Mesodermal cell (in vitro differentiated cells): ENCODE measurements around the gene ARID1A.

Source experiments
- H3K27ac ChIP-seq: 2 replicates; pipeline ENCODE4 v1.7.0; 2013; ENCODE audit warnings: mild to moderate bottlenecking, low read depth, low read length, moderate library complexity; ENCODE audit not compliant: severe bottlenecking
- H3K36me3 ChIP-seq: 2 replicates; pipeline ENCODE4 v1.7.1; 2013; ENCODE audit warnings: mild to moderate bottlenecking, low read length, moderate library complexity; ENCODE audit not compliant: control insufficient read depth, insufficient read depth
- H3K4me1 ChIP-seq: one replicate; pipeline ENCODE4 v1.7.1; 2013; ENCODE audit warnings: mild to moderate bottlenecking, low read length; ENCODE audit not compliant: insufficient read depth, control insufficient read depth, poor library complexity, severe bottlenecking
- H3K4me3 ChIP-seq: 2 replicates; pipeline ENCODE4 v1.7.0; 2013; ENCODE audit warnings: low read length, control low read depth, mild to moderate bottlenecking; ENCODE audit not compliant: insufficient read depth, poor library complexity, severe bottlenecking; ENCODE audit errors: extremely low read depth
- H3K9me3 ChIP-seq: 2 replicates; pipeline ENCODE4 v1.7.1; 2013; ENCODE audit warnings: mild to moderate bottlenecking, low read length, moderate library complexity; ENCODE audit not compliant: control insufficient read depth
- WGBS, 2 experiments: methylation state at CpG; one replicate each; pipeline ENCODE4 v1.1.5; 2013; ENCODE audit warnings: missing lambda C conversion rate in 2 of 2; ENCODE audit not compliant: insufficient coverage in 2 of 2; 5-methylcytosine and 5-hydroxymethylcytosine counted together

Gene ARID1A

GRCh38 chr1:26692211-26692792 lies 3.5 kb upstream of the ARID1A start:
- peaks cover 25% of the 10 kb centered on the region for H3K4me1 ChIP-seq
- H3K9me3 ChIP-seq, result no peaks in the 10 kb centered on the region
- H3K27ac ChIP-seq, result peak overlapping the region; percentile 99
- 1% methylated on average over 26 to 30 of the region's 30 CpGs for WGBS, 2 experiments
- H3K4me3 ChIP-seq, result peak overlapping the region; percentile 51
- H3K36me3 ChIP-seq, result no peaks in the 10 kb centered on the region

DNA sequence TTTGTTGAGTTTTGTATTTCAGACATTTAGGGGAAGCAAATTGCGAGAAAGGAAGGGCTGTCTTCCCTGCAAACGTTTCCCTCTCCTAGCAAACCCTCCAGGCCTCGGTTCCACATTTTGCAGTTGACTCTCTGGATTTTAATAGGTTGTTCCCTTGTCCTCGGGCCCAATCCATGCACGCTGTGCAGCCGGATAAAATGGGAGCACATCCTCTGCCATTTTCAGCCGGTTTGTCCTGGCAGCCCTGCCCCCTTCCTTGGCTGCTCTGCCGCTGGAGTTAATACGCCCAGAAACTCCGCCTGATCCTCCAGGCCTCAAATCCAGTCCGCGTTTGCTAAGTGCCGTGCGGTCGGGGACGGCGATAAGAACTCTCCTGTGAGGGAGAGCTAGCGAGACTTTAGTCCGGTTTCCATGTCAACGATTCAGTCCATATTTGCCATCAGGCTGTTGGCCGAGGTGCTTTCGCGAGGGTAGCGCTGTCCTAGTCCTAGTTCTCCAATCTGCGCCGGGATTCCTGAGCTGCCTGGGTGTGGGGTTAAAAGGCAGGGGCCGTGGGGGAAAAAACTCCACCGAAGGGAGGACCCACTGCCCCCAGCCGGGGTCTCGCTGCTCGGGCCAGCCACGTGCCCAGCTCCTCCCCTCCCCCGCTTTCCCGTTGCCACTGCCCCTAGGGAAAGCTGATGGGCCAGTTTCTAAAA lies 2.9 kb upstream of the ARID1A start:
- H3K27ac ChIP-seq, result peak overlapping the region; percentile 99
- no peaks in the 10 kb centered on the region for H3K9me3 ChIP-seq
- no peaks in the 10 kb centered on the region for H3K36me3 ChIP-seq
- 0% methylated on average over 23 to 28 of the region's 34 CpGs for WGBS, 2 experiments
- H3K4me3 ChIP-seq, result peak overlapping the region; percentile 51
- peaks cover 20% of the 10 kb centered on the region for H3K4me1 ChIP-seq

DNA sequence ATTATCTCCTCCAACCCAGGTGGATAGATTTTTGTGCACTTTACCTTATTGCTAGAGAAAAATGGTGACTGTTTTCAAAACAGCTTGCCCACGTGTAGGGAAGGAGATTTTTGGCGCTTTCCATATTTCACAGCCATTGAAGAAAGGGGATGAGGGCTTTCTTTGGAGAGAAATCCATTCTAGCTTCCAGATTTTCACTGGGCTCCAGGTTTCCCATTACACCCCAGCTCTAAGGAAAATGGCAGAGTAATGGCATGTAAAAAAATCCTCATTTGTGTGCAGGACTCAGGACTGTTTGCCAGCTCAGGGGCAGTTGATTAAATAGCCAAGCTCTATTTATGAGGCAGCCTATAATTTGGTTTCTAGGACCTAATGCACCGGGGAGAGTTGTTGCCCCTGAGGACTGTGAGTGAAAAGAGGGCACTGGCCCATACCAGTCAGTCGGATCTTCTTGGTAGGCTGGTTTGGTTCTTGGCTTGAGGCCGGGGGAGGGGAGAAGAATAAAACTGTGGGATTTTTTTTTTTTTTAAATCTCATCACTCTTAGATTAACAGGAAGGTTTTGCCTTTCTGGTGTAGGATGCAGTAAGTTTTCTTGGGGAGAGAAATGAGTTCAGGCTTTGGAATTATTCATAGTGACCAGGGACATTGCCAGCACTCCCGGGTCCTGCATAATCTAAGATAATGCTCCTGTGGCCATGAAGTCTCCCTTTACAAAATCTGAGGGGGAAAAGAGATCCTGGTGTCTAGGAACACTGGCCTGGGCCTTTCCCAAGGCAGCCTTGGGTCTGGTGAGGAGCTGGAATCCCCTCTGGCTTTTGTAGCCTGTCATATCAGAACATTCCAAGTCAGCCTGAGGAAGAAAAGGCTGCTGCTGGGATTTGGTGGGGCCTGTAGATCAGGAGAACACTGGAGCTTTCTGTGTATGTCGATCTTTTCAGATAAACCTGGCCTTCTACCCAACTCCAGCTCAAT lies 1.9 kb upstream of the ARID1A start:
- Histone ChIP-seq H3K4me3 (peak overlapping the region; percentile 51), H3K36me3 (no peaks in the 10 kb centered on the region), H3K9me3 (no peaks in the 10 kb centered on the region), H3K27ac (peak overlapping the region; percentile 99), H3K4me1 (peaks cover 18% of the 10 kb centered on the region)
- WGBS, 2 experiments, result 32 to 37% methylated on average over 4 to 7 of the region's 7 CpGs

GRCh38 chr1:26694638-26695355 lies 1.0 kb upstream of the ARID1A start:
- Histone ChIP-seq H3K9me3 (no peaks in the 10 kb centered on the region), H3K27ac (peak overlapping the region; percentile 99), H3K36me3 (peaks cover 6% of the 10 kb centered on the region), H3K4me3 (peak overlapping the region; percentile 91), H3K4me1 (peaks cover 25% of the 10 kb centered on the region)
- WGBS, 2 experiments, result 6 to 8% methylated on average over 13 to 14 of the region's 14 CpGs

DNA sequence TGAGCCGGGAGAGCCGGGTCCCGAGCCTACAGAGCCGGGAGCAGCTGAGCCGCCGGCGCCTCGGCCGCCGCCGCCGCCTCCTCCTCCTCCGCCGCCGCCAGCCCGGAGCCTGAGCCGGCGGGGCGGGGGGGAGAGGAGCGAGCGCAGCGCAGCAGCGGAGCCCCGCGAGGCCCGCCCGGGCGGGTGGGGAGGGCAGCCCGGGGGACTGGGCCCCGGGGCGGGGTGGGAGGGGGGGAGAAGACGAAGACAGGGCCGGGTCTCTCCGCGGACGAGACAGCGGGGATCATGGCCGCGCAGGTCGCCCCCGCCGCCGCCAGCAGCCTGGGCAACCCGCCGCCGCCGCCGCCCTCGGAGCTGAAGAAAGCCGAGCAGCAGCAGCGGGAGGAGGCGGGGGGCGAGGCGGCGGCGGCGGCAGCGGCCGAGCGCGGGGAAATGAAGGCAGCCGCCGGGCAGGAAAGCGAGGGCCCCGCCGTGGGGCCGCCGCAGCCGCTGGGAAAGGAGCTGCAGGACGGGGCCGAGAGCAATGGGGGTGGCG lies 371 bp downstream of the ARID1A start:
- H3K27ac ChIP-seq, result peak overlapping the region; percentile 89
- no peaks in the 10 kb centered on the region for H3K9me3 ChIP-seq
- peak overlapping the region; percentile 91 for H3K4me3 ChIP-seq
- WGBS, 2 experiments, result 0% methylated on average over 20 to 38 of the region's 72 CpGs
- peaks cover 29% of the 10 kb centered on the region for H3K4me1 ChIP-seq
- peaks cover 16% of the 10 kb centered on the region for H3K36me3 ChIP-seq

GRCh38 chr1:26696654-26697430 lies 1.0 kb downstream of the ARID1A start:
- Histone ChIP-seq H3K4me3 (peak overlapping the region; percentile 91), H3K27ac (peak overlapping the region; percentile 89), H3K9me3 (no peaks in the 10 kb centered on the region), H3K4me1 (peaks cover 33% of the 10 kb centered on the region), H3K36me3 (peaks cover 22% of the 10 kb centered on the region)
- 0% methylated on average over 36 to 60 of the region's 98 CpGs for WGBS, 2 experiments

DNA sequence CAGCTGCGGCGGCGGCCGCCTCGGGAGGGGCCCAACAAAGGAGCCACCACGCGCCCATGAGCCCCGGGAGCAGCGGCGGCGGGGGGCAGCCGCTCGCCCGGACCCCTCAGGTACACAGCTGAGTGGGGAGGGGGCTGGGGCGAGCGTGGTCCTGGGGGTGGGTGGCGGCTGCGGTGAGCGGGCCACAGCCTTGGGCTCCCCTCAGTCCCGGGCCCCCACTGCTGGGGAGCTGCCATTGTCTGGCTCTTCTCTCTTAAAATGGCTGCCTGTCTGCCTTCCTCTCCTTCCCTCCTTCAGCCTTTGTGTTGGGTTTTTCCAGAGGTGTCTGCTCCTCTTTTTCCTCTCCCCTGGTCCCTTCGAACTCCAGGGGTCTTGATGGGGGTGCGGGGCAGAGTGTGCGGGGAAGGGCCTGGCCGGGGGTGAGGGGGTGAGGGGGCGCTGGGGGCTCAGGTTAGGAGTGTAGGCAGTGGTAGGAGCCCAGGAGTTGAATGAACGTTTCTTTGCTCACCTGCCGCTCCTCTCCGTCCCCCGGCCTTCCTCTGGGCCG lies 1.7 kb downstream of the ARID1A start:
- 0% methylated on average over 10 to 12 of the region's 30 CpGs for WGBS, 2 experiments
- Histone ChIP-seq H3K27ac (peak overlapping the region; percentile 89), H3K4me3 (peak overlapping the region; percentile 91), H3K36me3 (peaks cover 28% of the 10 kb centered on the region), H3K9me3 (no peaks in the 10 kb centered on the region), H3K4me1 (peaks cover 40% of the 10 kb centered on the region)

DNA sequence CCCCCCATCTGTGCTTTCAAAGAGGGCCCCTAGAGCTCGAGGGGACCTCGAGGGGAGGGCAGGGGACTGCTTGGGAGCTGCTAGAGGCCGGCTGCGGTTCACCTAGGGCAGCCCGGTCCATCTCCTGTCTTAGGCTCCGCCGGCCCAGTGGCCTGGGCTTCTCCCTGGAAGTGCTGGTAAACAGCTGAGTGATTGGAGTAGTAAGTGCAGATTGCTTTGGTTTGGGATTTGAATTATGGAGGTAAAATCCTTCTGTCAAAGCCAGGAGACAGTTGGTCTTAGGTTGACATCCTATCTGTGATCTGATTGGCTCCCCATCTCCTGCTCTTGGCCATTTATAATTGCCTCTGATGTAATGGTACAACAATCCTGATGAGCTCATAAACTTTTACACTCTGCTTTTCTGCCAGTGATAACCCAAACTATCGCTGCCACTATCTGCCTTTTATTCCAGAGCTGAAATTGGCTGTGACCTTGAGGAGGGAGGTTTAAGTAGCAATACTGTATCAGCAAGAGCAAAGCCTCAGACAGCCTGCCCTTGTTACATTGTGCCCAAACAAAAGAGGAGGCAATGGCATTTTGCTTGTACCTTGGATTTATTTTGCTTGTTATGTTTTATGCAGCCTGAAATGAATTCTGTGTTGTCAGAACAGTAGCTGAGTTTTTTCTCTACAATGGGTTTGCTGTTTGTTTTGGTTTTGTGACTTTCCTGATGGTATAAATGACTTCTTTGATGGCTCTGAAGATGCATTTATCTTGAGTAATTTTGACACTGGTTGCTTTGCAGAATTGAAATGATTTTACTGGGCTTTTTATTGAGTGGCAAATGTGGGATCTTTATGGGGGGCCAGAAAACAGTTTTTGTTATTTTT lies 2.4 kb downstream of the ARID1A start:
- Histone ChIP-seq H3K4me3 (peak overlapping the region; percentile 91), H3K9me3 (no peaks in the 10 kb centered on the region), H3K27ac (peak overlapping the region; percentile 89), H3K4me1 (peaks cover 44% of the 10 kb centered on the region), H3K36me3 (peaks cover 36% of the 10 kb centered on the region)
- 0% methylated on average over 3 to 7 of the region's 8 CpGs for WGBS, 2 experiments

DNA sequence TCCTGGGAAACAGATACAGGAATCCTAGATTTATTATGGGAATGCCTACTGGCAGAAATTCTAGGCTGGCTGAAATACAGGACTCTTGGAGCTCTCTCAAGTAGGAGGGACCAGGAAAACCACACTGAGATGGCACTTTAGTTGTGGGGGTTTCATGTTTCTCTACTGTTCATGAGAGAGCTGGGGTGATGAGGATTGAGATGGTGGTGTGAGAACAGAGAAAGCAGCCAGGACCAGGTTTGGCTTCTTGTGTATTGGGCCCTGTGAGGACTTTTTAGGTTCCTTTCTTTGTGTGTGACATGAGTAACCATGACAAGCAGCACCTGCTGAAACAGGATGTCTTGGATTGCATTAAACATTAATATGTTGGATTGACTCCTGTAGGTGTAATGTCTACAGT lies 4.9 kb downstream of the ARID1A start:
- peaks cover 47% of the 10 kb centered on the region for H3K4me1 ChIP-seq
- H3K9me3 ChIP-seq, result no peaks in the 10 kb centered on the region
- H3K36me3 ChIP-seq, result peaks cover 53% of the 10 kb centered on the region
- no peak overlapping the region for H3K4me3 ChIP-seq
- H3K27ac ChIP-seq, result no peak overlapping the region
